Right atrium auricular region (tissue), 2 donors: Measurements from ENCODE around the gene MTUS2. TPM values are rescaled to one million over a fixed set of nuclear protein-coding genes. Genes with fewer than 3 reads are reported as not detected.

Experiments
- DNase-seq: peaks from one replicate; pipeline ENCODE4 v3.0.0-alpha.2; 2019; ENCODE audit warnings: low spot score
- H3K27ac ChIP-seq, 2 donors: fragments of 200-600 bp; sonication (generic); 1 replicate in 1 of 2; 2 replicates in 1 of 2; pipeline ENCODE4 v1.5.1; 2016 to 2019
- H3K27me3 ChIP-seq, 2 donors: fragments of 200-600 bp; sonication (generic); one replicate each; pipeline versions ENCODE4 v1.5.1 to v1.6.0; 2017 to 2019
- H3K36me3 ChIP-seq: fragments of 200-600 bp; sonication (generic); one replicate; pipeline ENCODE4 v1.5.1; 2016
- H3K4me1 ChIP-seq, 2 donors: fragments of 200-600 bp; sonication (generic); one replicate each; pipeline versions ENCODE4 v1.5.1 to v1.6.0; 2017 to 2019
- H3K4me3 ChIP-seq, 2 donors: fragments of 200-600 bp; sonication (generic); 1 replicate in 1 of 2; 2 replicates in 1 of 2; pipeline ENCODE4 v1.5.1; 2017 to 2019; ENCODE audit warnings: mild to moderate bottlenecking in 1 of 2, moderate library complexity in 1 of 2
- H3K9me3 ChIP-seq, 2 donors: fragments of 200-600 bp; sonication (generic); one replicate each; pipeline ENCODE4 v1.5.1; 2019
- total RNA-seq, 2 donors: library from RNA; depleted of rRNA; stranded (reverse); fragments of >200 nt; gene quantifications; one replicate each; pipeline ENCODE4 v1.1.0, GENCODE V29; 2016
- TF ChIP-seq, protein P1 (sequence below), 2 donors: fragments of 200-600 bp; sonication (generic); IDR thresholded peaks; one replicate each; pipeline ENCODE4 v1.5.1; 2019; ENCODE audit warnings: antibody characterized with exemption in 2 of 2

MTUS2 gene
- total RNA-seq, 2 donors from 2014 or later = 34.6 to 142 TPM

DNA sequence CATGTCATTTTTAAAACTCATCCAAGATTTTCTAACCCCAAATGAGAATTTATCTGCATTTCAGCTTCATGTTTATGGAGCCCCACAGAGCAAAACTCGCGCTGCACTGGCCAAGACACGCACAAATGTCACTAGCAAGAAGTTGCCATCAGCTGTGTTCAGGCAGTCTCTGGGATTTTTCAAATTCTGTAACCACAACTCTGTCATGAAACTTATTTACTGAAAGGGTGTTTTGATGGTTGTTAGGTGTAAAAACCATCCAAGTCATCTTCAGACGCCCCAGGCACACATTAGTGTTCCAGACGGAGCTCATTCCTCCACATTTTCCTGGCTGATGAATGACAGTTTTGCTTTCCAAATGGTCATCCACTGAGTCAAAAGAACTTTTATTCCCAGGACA, 712.0 kb downstream of the MTUS2 start:
- TF ChIP-seq, protein P1, sequence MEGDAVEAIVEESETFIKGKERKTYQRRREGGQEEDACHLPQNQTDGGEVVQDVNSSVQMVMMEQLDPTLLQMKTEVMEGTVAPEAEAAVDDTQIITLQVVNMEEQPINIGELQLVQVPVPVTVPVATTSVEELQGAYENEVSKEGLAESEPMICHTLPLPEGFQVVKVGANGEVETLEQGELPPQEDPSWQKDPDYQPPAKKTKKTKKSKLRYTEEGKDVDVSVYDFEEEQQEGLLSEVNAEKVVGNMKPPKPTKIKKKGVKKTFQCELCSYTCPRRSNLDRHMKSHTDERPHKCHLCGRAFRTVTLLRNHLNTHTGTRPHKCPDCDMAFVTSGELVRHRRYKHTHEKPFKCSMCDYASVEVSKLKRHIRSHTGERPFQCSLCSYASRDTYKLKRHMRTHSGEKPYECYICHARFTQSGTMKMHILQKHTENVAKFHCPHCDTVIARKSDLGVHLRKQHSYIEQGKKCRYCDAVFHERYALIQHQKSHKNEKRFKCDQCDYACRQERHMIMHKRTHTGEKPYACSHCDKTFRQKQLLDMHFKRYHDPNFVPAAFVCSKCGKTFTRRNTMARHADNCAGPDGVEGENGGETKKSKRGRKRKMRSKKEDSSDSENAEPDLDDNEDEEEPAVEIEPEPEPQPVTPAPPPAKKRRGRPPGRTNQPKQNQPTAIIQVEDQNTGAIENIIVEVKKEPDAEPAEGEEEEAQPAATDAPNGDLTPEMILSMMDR (IDR thresholded peaks at IDR 0.05) = no peak
- Histone ChIP-seq H3K27me3 (no peaks in the 10 kb centered on the region), H3K36me3 (peaks cover 40% of the 10 kb centered on the region), H3K27ac (no peak overlapping the region), H3K9me3 (no peaks in the 10 kb centered on the region), H3K4me1 (no peaks in the 10 kb centered on the region), H3K4me3 (no peak overlapping the region)
- DNase-seq = no peak

DNA sequence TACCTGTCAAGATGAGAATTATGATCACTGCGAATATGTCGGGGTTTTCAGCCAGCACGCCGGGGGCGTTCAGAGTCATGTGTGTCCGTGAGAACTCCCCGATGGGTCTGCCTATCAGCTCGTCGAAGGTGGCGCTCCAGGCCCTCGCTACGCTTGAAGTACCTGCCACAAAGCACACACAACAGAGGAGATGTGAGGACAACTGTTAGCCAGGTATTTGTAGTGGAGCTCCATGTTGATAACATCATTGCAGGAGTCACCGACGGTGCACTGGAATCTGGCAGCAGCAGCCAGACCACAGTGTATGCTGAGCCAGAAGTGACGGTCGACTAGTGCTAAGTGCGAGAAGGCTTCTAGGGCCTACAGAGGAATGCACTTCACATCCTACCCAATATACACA, 712.7 kb downstream of the MTUS2 start:
- H3K4me1 ChIP-seq = no peaks in the 10 kb centered on the region
- DNase-seq = no peak
- no peaks in the 10 kb centered on the region for H3K9me3 ChIP-seq
- no peak overlapping the region for H3K27ac ChIP-seq
- H3K36me3 ChIP-seq = peaks cover 33% of the 10 kb centered on the region
- H3K27me3 ChIP-seq = no peaks in the 10 kb centered on the region
- TF ChIP-seq, protein P1 (IDR thresholded peaks at IDR 0.05) = no peak
- H3K4me3 ChIP-seq = no peak overlapping the region

DNA sequence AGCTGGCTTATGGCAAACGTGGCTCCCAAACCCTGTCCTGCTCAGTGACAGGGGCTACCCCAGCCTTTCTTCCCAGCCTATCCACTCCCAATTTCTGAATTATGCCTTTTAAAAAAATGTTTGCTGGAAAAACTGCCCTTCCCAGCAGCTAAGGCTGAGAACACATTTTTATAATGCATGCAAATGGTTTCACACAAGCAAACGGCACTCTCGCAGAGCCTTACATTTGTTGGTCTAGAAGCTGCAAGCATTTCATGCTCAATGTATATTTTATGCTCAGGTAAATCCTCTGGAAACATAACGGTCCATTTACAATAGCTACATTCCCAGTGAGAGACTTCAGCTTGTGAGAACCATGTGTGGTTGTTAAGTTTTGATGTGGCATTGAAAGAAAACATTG, 713.9 kb downstream of the MTUS2 start:
- no peak for DNase-seq
- TF ChIP-seq, protein P1 (IDR thresholded peaks at IDR 0.05) = no peak
- Histone ChIP-seq H3K27me3 (no peaks in the 10 kb centered on the region), H3K9me3 (no peaks in the 10 kb centered on the region), H3K4me3 (no peak overlapping the region), H3K36me3 (peaks cover 22% of the 10 kb centered on the region), H3K4me1 (no peaks in the 10 kb centered on the region), H3K27ac (no peak overlapping the region)

DNA sequence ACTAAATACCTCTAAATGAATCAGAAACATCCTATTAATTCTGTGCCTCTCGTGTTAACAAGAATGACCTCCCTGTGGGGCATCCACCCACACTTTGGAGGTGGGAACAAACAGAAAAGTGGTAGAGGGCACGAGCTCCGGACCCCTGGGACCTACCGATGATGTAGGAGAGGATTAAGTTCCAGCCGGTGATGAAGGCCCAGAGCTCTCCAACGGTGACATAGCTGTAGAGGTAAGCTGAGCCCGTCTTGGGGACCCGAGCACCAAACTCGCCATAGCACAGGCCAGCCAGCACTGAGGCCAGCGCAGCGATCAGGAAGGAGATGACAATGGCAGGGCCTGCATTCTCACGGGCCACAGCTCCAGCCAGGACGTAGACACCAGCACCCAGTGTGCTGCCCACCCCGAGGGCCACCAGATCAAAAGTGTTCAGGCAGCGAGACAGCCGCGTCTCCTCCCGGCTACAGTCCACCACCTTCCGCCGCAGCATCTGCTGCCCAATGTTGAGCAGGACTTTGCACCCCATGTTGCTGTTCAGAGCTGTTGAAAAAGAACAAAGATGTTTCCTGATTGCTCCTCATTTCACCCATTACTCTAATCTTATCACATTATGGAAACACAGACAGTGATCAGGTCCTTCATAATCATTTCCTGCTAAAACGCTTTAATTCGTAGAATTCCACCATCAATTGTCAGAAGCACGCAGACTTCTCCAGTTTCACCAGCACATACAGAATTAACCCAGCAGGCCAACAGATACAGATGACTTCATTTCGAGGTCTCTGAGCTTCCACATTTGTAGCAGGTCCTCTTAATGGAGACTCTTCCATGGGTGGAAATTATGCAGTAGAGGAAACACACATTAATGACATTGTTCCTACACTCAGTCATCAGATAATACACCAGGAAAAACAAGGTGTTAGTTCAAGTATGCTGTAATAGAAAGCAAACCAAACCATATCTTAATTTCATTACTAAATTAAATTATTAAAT, 715.8 kb downstream of the MTUS2 start:
- TF ChIP-seq, protein P1 (IDR thresholded peaks at IDR 0.05) = no peak
- no peaks in the 10 kb centered on the region for H3K27me3 ChIP-seq
- H3K4me1 ChIP-seq = no peaks in the 10 kb centered on the region
- no peak overlapping the region for H3K27ac ChIP-seq
- H3K9me3 ChIP-seq = no peaks in the 10 kb centered on the region
- H3K4me3 ChIP-seq = no peak overlapping the region
- DNase-seq = no peak
- peaks cover 15% of the 10 kb centered on the region for H3K36me3 ChIP-seq

DNA sequence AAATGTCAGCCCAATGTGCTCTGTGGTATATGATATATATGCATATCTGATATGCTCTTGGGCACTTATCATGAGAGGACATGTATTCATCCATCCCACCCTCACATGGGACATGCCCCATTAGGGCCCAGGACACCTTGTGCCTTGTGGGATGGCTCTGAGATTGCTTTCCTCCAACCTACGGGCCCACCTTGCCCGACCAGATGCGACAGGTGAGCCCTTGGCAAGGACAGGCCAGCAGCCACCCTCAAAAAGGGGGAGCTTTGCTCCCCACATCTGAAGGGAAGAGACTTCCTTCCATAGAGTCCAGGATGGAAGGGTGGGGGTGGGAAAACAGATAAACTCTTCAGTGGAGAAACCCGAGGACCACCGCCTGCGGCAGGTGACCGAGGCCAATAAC, 716.7 kb downstream of the MTUS2 start:
- Histone ChIP-seq H3K36me3 (peaks cover 15% of the 10 kb centered on the region), H3K27me3 (no peaks in the 10 kb centered on the region), H3K4me1 (no peaks in the 10 kb centered on the region), H3K4me3 (no peak overlapping the region), H3K27ac (no peak overlapping the region), H3K9me3 (no peaks in the 10 kb centered on the region)
- TF ChIP-seq, protein P1 (IDR thresholded peaks at IDR 0.05) = no peak
- no peak for DNase-seq
